Stimulated activated memory B cell treated with anti-CD40 and anti-IgM and Interleukin-4, amounts not matched to agents 10 μg/mL and 1 μg/mL and 100 μg/mL, for 72 hours (primary cell): ENCODE data around the gene DDX23.
"Not testable (repeated sequence)": the region's sequence is repeated elsewhere in the genome, so short reads cannot be mapped to it uniquely, and the experiment has no call there.

ENCODE experiments used
- ATAC-seq: fragments of 150-1000 bp; cut with Tn5 transposase; 2 replicates; pipeline ENCODE4 v1.10.0; 2021
- H3K27ac Mint-ChIP-seq: one replicate; pipeline ENCODE4 v1.8.0; 2022; ENCODE audit warnings: mild to moderate bottlenecking, mixed read lengths
- H3K27me3 Mint-ChIP-seq: one replicate; pipeline ENCODE4 v1.8.0; 2022; ENCODE audit warnings: mixed read lengths
- H3K36me3 Mint-ChIP-seq: one replicate; pipeline ENCODE4 v1.8.0; 2022; ENCODE audit warnings: mixed read lengths
- H3K4me1 Mint-ChIP-seq: one replicate; pipeline ENCODE4 v1.8.0; 2022; ENCODE audit warnings: mixed read lengths
- H3K4me3 Mint-ChIP-seq: one replicate; pipeline ENCODE4 v1.8.0; 2022; ENCODE audit warnings: mild to moderate bottlenecking, moderate library complexity, mixed read lengths
- H3K9me3 Mint-ChIP-seq: one replicate; pipeline ENCODE4 v1.8.0; 2022; ENCODE audit warnings: mixed read lengths

Gene DDX23

GRCh38 chr12:48851883-48852733 is at the start of gene DDX23:
TSS of gene DDX23 (minus strand) at chr12:48852163. CDS start at chr12:48845782, 6,381 bp downstream.
- peak; percentile 99 for ATAC-seq
- no peaks in the 10 kb centered on the region for H3K27me3 Mint-ChIP-seq

GRCh38 chr12:48901278-48901677 is 49.3 kb upstream of the DDX23 start:
- H3K4me3 Mint-ChIP-seq: no peak overlapping the region
- H3K4me1 Mint-ChIP-seq: peaks cover 12% of the 10 kb centered on the region
- no peaks in the 10 kb centered on the region for H3K9me3 Mint-ChIP-seq
- peak; percentile 60 for ATAC-seq
- H3K27me3 Mint-ChIP-seq: peaks cover 13% of the 10 kb centered on the region
- no peak overlapping the region for H3K27ac Mint-ChIP-seq
- H3K36me3 Mint-ChIP-seq: no peaks in the 10 kb centered on the region

More at GRCh38 chr12:48851883-48852733, at the start of gene DDX23:
- Mint-ChIP-seq H3K36me3 (peaks cover 28% of the 10 kb centered on the region), H3K4me3 (peak within 1 kb of the TSS; percentile 99), H3K9me3 (no peaks in the 10 kb centered on the region), H3K27ac (peak within 1 kb of the TSS; percentile 99), H3K4me1 (peaks cover 41% of the 10 kb centered on the region)

GRCh38 chr12:48899651-48900050 is 47.7 kb upstream of the DDX23 start:
- ATAC-seq: no peak
- Mint-ChIP-seq H3K9me3 (no peaks in the 10 kb centered on the region), H3K4me3 (no peak overlapping the region), H3K4me1 (peaks cover 12% of the 10 kb centered on the region), H3K36me3 (no peaks in the 10 kb centered on the region), H3K27me3 (peaks cover 14% of the 10 kb centered on the region), H3K27ac (no peak overlapping the region)

GRCh38 chr12:48894271-48894670 is 42.3 kb upstream of the DDX23 start:
- Mint-ChIP-seq H3K27me3 (peaks cover 39% of the 10 kb centered on the region), H3K4me1 (peaks cover 6% of the 10 kb centered on the region), H3K4me3 (no peak overlapping the region), H3K27ac (no peak overlapping the region), H3K9me3 (no peaks in the 10 kb centered on the region), H3K36me3 (no peaks in the 10 kb centered on the region)
- no peak for ATAC-seq

- no peak overlapping the region for H3K4me3 Mint-ChIP-seq
- no peaks in the 10 kb centered on the region for H3K9me3 Mint-ChIP-seq
- no peaks in the 10 kb centered on the region for H3K36me3 Mint-ChIP-seq
- no peak overlapping the region for H3K27ac Mint-ChIP-seq
- H3K27me3 Mint-ChIP-seq: peaks cover 26% of the 10 kb centered on the region
- peak; percentile 92 for ATAC-seq
- peaks cover 6% of the 10 kb centered on the region for H3K4me1 Mint-ChIP-seq
These were observed 38.9 kb upstream of the DDX23 start for GRCh38 chr12:48890657-48891418.

- H3K4me1 Mint-ChIP-seq: peaks cover 6% of the 10 kb centered on the region
- H3K36me3 Mint-ChIP-seq: no peaks in the 10 kb centered on the region
- no peak overlapping the region for H3K4me3 Mint-ChIP-seq
- H3K27ac Mint-ChIP-seq: no peak overlapping the region
- H3K27me3 Mint-ChIP-seq: peaks cover 25% of the 10 kb centered on the region
- ATAC-seq: no peak
- H3K9me3 Mint-ChIP-seq: no peaks in the 10 kb centered on the region
These were observed 37.7 kb upstream of the DDX23 start for GRCh38 chr12:48889679-48890078.

GRCh38 chr12:48883305-48884161 is 31.6 kb upstream of the DDX23 start:
- no peak overlapping the region for H3K4me3 Mint-ChIP-seq
- no peaks in the 10 kb centered on the region for H3K9me3 Mint-ChIP-seq
- no peaks in the 10 kb centered on the region for H3K36me3 Mint-ChIP-seq
- peaks cover 31% of the 10 kb centered on the region for H3K27me3 Mint-ChIP-seq
- no peak overlapping the region for H3K27ac Mint-ChIP-seq
- no peak for ATAC-seq
- peaks cover 9% of the 10 kb centered on the region for H3K4me1 Mint-ChIP-seq

- Mint-ChIP-seq H3K27ac (no peak overlapping the region), H3K27me3 (peaks cover 37% of the 10 kb centered on the region), H3K36me3 (no peaks in the 10 kb centered on the region), H3K9me3 (no peaks in the 10 kb centered on the region), H3K4me3 (no peak overlapping the region), H3K4me1 (peaks cover 9% of the 10 kb centered on the region)
- ATAC-seq: no peak
These were observed 31.0 kb upstream of the DDX23 start for GRCh38 chr12:48882972-48883304.

GRCh38 chr12:48882315-48882687 is 30.3 kb upstream of the DDX23 start:
- Mint-ChIP-seq H3K4me1 (peaks cover 9% of the 10 kb centered on the region), H3K27me3 (peaks cover 39% of the 10 kb centered on the region), H3K4me3 (no peak overlapping the region), H3K9me3 (no peaks in the 10 kb centered on the region), H3K27ac (peak overlapping the region; percentile 12), H3K36me3 (no peaks in the 10 kb centered on the region)
- no peak for ATAC-seq

GRCh38 chr12:48881686-48882314 is 29.8 kb upstream of the DDX23 start:
- H3K27me3 Mint-ChIP-seq: peaks cover 39% of the 10 kb centered on the region
- peak overlapping the region; percentile 12 for H3K27ac Mint-ChIP-seq
- no peaks in the 10 kb centered on the region for H3K36me3 Mint-ChIP-seq
- ATAC-seq: no peak
- no peak overlapping the region for H3K4me3 Mint-ChIP-seq
- no peaks in the 10 kb centered on the region for H3K9me3 Mint-ChIP-seq
- peaks cover 9% of the 10 kb centered on the region for H3K4me1 Mint-ChIP-seq

- H3K36me3 Mint-ChIP-seq: no peaks in the 10 kb centered on the region
- H3K27ac Mint-ChIP-seq: no peak overlapping the region
- H3K9me3 Mint-ChIP-seq: no peaks in the 10 kb centered on the region
- no peak for ATAC-seq
- peaks cover 39% of the 10 kb centered on the region for H3K27me3 Mint-ChIP-seq
- H3K4me1 Mint-ChIP-seq: peaks cover 9% of the 10 kb centered on the region
- H3K4me3 Mint-ChIP-seq: no peak overlapping the region
These were observed 28.7 kb upstream of the DDX23 start for GRCh38 chr12:48880647-48881046.

- H3K9me3 Mint-ChIP-seq: no peaks in the 10 kb centered on the region
These were observed 26.6 kb upstream of the DDX23 start for GRCh38 chr12:48878548-48878947.

GRCh38 chr12:48875944-48876515 is 24.1 kb upstream of the DDX23 start:
- Mint-ChIP-seq H3K27ac (no peak overlapping the region), H3K27me3 (peaks cover 25% of the 10 kb centered on the region), H3K4me1 (no peaks in the 10 kb centered on the region), H3K4me3 (no peak overlapping the region), H3K9me3 (no peaks in the 10 kb centered on the region), H3K36me3 (no peaks in the 10 kb centered on the region)
- ATAC-seq: no peak

More at GRCh38 chr12:48878548-48878947, 26.6 kb upstream of the DDX23 start:
- Mint-ChIP-seq H3K27me3 (peaks cover 39% of the 10 kb centered on the region), H3K27ac (no peak overlapping the region), H3K4me1 (peaks cover 9% of the 10 kb centered on the region), H3K36me3 (no peaks in the 10 kb centered on the region), H3K4me3 (no peak overlapping the region)
- ATAC-seq: no peak

GRCh38 chr12:48873534-48873933 is 21.6 kb upstream of the DDX23 start:
- not testable (repeated sequence) for H3K36me3 Mint-ChIP-seq, H3K9me3 Mint-ChIP-seq, H3K4me3 Mint-ChIP-seq, ATAC-seq, H3K4me1 Mint-ChIP-seq, H3K27me3 Mint-ChIP-seq, H3K27ac Mint-ChIP-seq
